Measurements from ENCODE around the gene TMEM108.

DNA sequence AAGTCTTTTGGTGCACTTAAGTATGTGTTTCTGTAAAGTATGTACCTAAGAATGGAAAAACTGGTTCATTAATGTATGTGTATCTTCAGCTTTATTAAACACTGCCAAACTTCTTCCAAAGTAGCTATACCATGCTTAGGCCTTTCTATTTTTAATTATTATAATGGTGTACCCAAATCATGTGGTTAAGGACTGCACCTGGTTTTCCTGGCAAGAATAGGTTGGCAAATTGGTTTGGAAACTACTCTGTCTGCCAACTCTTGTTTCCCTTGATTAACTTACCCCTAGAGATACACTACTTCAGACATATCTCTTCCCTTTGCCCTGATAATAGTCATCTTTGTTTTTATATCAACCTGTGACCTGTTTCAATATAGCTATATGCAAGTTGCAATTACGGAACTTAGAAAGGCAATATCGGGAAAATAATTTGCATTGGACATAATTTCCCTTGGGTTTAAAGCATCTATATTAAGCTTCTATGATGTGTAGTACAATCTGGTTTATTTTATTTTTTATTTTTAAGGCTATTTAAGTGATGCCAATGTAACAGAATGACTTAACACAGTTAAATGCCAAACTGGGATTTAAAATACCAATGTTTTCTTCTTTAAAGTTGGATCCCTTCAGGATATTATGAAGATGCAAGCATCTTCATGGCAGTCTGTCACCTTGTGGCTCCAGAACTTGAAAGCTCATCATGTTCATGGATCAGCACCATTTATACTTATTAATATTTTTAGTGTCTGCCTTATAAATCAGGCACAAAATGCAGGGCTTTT lies 40.6 kb upstream of the TMEM108 start:
- TF ChIP-seq POLR2AphosphoS5 (IDR thresholded peaks at IDR 0.05; ENCODE audit: low read depth) (no peak), ZNF114 (CRISPR knock-in tag; IDR thresholded peaks at IDR 0.05) (no peak), NANOG (IDR thresholded peaks at IDR 0.05; ENCODE audit: borderline replicate concordance) (no peak), EZH2phosphoT487 (IDR thresholded peaks at IDR 0.05; ENCODE audit: unreplicated experiment) (no peak), EZH2 (IDR thresholded peaks at IDR 0.05; ENCODE audit: low read depth, unreplicated experiment) (no peak), CREB1 (CRISPR knock-in tag; IDR thresholded peaks at IDR 0.05; ENCODE audit: low read depth) (no peak)
- TF ChIP-seq, protein P1, sequence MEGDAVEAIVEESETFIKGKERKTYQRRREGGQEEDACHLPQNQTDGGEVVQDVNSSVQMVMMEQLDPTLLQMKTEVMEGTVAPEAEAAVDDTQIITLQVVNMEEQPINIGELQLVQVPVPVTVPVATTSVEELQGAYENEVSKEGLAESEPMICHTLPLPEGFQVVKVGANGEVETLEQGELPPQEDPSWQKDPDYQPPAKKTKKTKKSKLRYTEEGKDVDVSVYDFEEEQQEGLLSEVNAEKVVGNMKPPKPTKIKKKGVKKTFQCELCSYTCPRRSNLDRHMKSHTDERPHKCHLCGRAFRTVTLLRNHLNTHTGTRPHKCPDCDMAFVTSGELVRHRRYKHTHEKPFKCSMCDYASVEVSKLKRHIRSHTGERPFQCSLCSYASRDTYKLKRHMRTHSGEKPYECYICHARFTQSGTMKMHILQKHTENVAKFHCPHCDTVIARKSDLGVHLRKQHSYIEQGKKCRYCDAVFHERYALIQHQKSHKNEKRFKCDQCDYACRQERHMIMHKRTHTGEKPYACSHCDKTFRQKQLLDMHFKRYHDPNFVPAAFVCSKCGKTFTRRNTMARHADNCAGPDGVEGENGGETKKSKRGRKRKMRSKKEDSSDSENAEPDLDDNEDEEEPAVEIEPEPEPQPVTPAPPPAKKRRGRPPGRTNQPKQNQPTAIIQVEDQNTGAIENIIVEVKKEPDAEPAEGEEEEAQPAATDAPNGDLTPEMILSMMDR (conservative IDR thresholded peaks at IDR 0.05; ENCODE audit: low read depth in 2 of 2) = no peak
- TF ChIP-seq, protein P2, sequence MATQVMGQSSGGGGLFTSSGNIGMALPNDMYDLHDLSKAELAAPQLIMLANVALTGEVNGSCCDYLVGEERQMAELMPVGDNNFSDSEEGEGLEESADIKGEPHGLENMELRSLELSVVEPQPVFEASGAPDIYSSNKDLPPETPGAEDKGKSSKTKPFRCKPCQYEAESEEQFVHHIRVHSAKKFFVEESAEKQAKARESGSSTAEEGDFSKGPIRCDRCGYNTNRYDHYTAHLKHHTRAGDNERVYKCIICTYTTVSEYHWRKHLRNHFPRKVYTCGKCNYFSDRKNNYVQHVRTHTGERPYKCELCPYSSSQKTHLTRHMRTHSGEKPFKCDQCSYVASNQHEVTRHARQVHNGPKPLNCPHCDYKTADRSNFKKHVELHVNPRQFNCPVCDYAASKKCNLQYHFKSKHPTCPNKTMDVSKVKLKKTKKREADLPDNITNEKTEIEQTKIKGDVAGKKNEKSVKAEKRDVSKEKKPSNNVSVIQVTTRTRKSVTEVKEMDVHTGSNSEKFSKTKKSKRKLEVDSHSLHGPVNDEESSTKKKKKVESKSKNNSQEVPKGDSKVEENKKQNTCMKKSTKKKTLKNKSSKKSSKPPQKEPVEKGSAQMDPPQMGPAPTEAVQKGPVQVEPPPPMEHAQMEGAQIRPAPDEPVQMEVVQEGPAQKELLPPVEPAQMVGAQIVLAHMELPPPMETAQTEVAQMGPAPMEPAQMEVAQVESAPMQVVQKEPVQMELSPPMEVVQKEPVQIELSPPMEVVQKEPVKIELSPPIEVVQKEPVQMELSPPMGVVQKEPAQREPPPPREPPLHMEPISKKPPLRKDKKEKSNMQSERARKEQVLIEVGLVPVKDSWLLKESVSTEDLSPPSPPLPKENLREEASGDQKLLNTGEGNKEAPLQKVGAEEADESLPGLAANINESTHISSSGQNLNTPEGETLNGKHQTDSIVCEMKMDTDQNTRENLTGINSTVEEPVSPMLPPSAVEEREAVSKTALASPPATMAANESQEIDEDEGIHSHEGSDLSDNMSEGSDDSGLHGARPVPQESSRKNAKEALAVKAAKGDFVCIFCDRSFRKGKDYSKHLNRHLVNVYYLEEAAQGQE (IDR thresholded peaks at IDR 0.05; ENCODE audit: unreplicated experiment) = no peak
